GM19452 (cell line): ENCODE data around the gene DCAF4.
"Not testable (repeated sequence)": the region's sequence is repeated elsewhere in the genome, so short reads cannot be mapped to it uniquely, and the experiment has no call there.

ENCODE experiments used
- ATAC-seq: cut with Tn5 transposase; IDR thresholded peaks from one replicate; pipeline ENCODE4 v1.9.1; 2021; ENCODE audit not compliant: unreplicated experiment

DCAF4 gene

GRCh38 chr14:72929316-72930080, 3.2 kb downstream of the DCAF4 start:
- no peak for ATAC-seq

DNA sequence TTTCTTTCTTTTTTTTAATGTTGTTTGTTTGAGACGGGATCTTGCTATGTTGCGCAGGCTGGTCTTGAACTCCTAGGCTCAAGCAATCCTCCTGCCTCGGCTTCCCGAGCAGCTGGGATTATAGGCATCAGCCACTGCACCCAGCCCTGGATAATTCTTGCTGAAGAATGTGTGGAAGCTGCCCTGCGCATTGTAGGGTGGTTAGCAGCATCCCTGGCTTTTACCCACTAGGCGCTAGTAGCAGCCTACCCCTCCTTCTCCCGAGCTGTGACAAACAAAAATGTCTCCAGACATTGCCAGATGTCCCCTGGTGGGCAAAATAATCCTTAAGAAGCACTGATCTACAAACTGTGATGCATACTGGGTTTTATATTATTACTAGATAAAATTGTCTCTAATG, 6.6 kb downstream of the DCAF4 start:
- no peak for ATAC-seq

- ATAC-seq: no peak
These were observed 13.4 kb downstream of the DCAF4 start for GRCh38 chr14:72939630-72940029.

- ATAC-seq: no peak
These were observed 15.2 kb downstream of the DCAF4 start for GRCh38 chr14:72941286-72941985.

DNA sequence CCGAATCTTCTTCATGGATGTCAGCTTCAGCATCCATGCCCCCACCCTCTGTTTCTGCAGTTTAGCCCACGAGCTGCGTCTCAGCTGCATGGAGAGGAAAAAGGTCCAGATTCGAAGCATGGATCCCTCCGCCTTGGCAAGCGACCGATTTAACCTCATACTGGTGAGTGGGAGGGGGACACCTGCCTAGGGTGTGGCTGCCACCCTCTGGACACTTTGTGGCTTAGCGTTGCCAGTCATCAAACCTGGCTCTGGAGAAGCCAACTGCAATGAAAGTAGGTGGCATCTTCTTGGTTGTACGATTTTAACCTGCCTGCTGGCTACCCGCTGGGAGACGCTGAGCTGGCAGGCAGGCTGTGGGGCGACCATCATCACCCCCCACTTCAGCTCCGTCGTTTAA, 16.7 kb downstream of the DCAF4 start:
- ATAC-seq: no peak

GRCh38 chr14:72943876-72944430, 17.7 kb downstream of the DCAF4 start:
- no peak for ATAC-seq

GRCh38 chr14:72945356-72946027, 19.2 kb downstream of the DCAF4 start:
- no peak for ATAC-seq

DNA sequence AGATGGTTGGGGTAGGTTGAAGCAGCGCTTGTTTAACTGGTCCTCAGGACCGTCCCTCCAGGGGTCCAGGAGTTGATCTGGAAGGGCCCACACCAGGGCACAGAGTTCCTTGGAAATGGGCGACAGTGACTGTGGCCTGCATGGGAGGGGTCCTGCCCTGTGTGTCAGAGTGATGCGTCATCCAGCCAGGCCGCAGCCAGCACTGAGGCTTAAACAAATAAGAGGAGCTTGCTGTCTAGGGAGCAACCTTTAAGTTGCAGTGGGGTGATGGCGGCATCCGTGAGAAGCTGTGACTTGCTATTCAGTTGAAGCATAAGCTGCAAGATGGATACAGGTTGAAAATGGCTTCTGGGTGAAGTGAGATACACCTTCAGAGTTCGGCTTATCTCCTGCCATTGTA, 20.2 kb downstream of the DCAF4 start:
- no peak for ATAC-seq

- no peak for ATAC-seq
These were observed 21.3 kb downstream of the DCAF4 start for GRCh38 chr14:72947366-72948160.

DNA sequence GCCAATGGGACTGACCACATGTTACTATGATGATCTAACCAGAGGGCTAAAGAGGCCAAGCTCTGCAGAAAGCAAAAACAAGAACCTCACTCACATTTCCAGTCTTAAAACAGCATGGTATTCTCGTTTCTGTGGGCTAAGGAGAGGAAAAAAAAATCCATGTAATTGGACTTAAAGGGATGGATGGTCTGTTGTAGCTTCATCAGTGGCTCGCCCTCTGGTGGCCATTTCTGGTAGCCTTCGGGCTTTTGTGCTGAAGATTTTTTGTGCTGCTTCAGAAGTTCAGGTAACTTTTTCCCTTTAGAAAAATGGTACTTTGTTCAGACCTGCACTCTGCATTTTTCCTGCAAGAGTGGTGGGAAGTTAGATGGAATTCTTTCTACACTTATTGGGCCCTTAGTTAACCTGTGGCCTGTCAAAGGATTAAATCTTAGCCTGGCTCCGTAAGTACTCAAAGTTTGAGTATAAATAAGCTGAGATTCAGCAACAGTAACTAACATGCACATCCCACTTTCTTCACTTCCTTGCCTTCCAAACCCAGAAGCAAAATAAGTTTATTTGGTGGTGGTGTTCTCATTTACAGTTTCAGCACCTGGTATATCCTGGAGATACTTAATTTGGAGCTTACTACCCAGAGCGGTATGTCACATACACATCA, 22.3 kb downstream of the DCAF4 start:
- no peak for ATAC-seq

DNA sequence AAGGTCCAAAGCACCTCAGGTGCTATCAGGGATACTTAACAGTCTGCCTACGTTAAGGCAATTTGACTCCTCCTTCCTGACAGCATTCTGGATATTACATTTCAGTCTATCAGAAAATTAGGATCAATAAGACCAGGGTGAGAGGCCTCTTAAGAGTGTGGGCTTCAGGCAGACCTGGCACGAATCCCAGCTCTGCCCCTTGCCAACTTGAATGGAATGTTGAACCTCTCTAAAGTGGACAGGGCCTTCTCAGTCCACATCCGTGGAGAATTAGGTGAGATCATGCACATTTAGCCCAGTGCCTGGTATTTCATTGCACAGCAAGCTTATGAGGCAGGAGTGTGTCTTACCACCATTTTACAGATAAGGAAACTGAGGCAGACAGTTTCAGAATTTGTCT, 25.9 kb downstream of the DCAF4 start:
- no peak for ATAC-seq

- ATAC-seq: not testable (repeated sequence)
These were observed 30.5 kb downstream of the DCAF4 start for GRCh38 chr14:72956741-72957140.

DNA sequence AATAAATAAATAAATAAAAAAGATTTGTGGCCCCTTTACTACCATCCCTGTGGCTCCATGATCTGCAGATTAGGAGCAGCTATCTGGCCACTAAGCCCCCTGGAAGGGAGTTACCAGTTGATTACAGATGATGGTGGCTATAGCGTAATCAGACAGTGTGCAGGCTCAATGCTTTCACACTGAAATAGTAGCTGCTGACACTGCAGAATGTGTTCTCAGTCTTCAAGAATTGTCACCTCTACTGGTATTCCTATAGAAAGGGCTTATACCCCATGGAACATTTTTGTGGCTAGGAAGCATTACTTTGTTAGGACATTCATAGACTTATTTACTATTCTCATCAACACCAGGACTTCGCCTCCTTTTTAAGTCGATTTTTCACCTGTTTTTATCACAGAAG, 30.9 kb downstream of the DCAF4 start:
- ATAC-seq: no peak

- no peak for ATAC-seq
These were observed 32.3 kb downstream of the DCAF4 start for GRCh38 chr14:72958548-72958947.

- ATAC-seq: not testable (repeated sequence)
These were observed 34.8 kb downstream of the DCAF4 start for GRCh38 chr14:72961016-72961415.

- ATAC-seq: no peak
These were observed 35.5 kb downstream of the DCAF4 start for GRCh38 chr14:72961579-72962335.

DNA sequence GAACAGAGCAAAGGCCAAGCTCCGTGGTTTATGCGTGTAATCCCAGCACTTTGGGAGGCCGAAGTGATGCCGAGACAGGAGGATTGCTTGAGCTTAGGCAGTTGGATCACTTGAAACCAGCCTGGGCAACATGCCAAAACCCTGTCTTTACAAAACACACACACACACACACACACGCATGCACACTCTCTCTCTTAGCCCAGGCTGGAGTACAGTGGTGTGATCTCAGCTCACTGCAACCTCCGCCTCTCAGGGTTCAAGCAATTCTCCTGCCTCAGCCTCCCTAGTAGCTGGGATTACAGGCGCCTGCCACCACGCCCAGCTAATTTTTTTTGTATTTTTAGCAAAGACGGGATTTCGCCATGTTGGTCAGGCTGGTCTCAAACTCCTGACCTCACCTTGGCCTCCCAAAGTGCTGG, 36.1 kb downstream of the DCAF4 start:
- not testable (repeated sequence) for ATAC-seq

GRCh38 chr14:72962829-72963312, 36.6 kb downstream of the DCAF4 start:
- no peak for ATAC-seq

DNA sequence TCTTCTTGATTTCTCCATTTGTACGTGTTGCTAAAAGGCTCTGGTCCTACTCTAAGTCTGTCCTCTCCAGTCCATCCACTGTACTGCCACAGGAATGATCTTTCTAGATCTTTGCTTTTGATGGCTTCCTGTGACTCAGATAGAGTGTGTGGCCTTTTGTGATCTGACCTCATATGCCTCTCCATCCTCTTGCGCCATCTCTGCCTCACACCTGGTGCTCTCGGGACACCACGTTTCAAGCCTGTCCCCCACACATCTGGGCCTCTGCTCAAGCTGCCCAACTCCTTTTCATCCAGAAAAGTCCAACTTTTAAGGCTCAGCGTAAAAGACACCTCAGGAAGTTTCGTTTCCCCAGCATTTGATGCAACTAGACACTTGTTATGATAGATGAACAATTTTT, 39.0 kb downstream of the DCAF4 start:
- ATAC-seq: no peak
